ENCODE results near the gene DEFB112. TPM values are rescaled to one million over a fixed set of nuclear protein-coding genes. Genes with fewer than 3 reads are reported as not detected.

The DEFB112 gene
- total RNA-seq, 1 donor from 2014 or later, result not detected

- Histone ChIP-seq H3K4me1 (no peaks in the 10 kb centered on the region), H3K4me3 (no peak overlapping the region), H3K36me3 (no peaks in the 10 kb centered on the region), H3K27ac (no peak overlapping the region), H3K27me3 (ENCODE audit: low read depth) (no peaks in the 10 kb centered on the region), H3K9me3 (no peaks in the 10 kb centered on the region)
- ATAC-seq, result no peak
- no peak for TF ChIP-seq CTCF (IDR thresholded peaks at IDR 0.05)
- DNase-seq, result no peak
- intact Hi-C loops (cut with DNase I), result no loop called here
Measured at GRCh38 chr6:50076431-50076830, 26.7 kb upstream of the DEFB112 start.

- Histone ChIP-seq H3K4me3 (no peak overlapping the region), H3K27ac (no peak overlapping the region), H3K27me3 (ENCODE audit: low read depth) (no peaks in the 10 kb centered on the region), H3K4me1 (no peaks in the 10 kb centered on the region), H3K9me3 (no peaks in the 10 kb centered on the region), H3K36me3 (no peaks in the 10 kb centered on the region)
- DNase-seq, result no peak
- intact Hi-C loops (cut with DNase I), result no loop called here
- TF ChIP-seq CTCF (IDR thresholded peaks at IDR 0.05), result no peak
- ATAC-seq, result no peak
Measured at GRCh38 chr6:50071921-50072320, 22.2 kb upstream of the DEFB112 start.

GRCh38 chr6:50070101-50070500 is 20.4 kb upstream of the DEFB112 start:
- intact Hi-C loops (cut with DNase I), result no loop called here
- Histone ChIP-seq H3K27ac (no peak overlapping the region), H3K36me3 (no peaks in the 10 kb centered on the region), H3K4me1 (no peaks in the 10 kb centered on the region), H3K27me3 (ENCODE audit: low read depth) (no peaks in the 10 kb centered on the region), H3K4me3 (no peak overlapping the region), H3K9me3 (no peaks in the 10 kb centered on the region)
- ATAC-seq (no peak), DNase-seq (no peak)
- no peak for TF ChIP-seq CTCF (IDR thresholded peaks at IDR 0.05)

GRCh38 chr6:50062051-50062450 is 12.3 kb upstream of the DEFB112 start:
- Histone ChIP-seq H3K4me3 (no peak overlapping the region), H3K4me1 (no peaks in the 10 kb centered on the region), H3K36me3 (no peaks in the 10 kb centered on the region), H3K9me3 (no peaks in the 10 kb centered on the region), H3K27me3 (ENCODE audit: low read depth) (no peaks in the 10 kb centered on the region), H3K27ac (no peak overlapping the region)
- DNase-seq (no peak), ATAC-seq (no peak)
- intact Hi-C loops (cut with DNase I), result no loop called here
- no peak for TF ChIP-seq CTCF (IDR thresholded peaks at IDR 0.05)

- intact Hi-C loops (cut with DNase I), result no loop called here
- no peak for TF ChIP-seq CTCF (IDR thresholded peaks at IDR 0.05)
- no peaks in the 10 kb centered on the region for H3K27me3 ChIP-seq (ENCODE audit: low read depth)
- no peak for DNase-seq
- no peaks in the 10 kb centered on the region for H3K36me3 ChIP-seq
- H3K4me3 ChIP-seq, result no peak overlapping the region
- no peak overlapping the region for H3K27ac ChIP-seq
- no peaks in the 10 kb centered on the region for H3K4me1 ChIP-seq
- H3K9me3 ChIP-seq, result no peaks in the 10 kb centered on the region
- no peak for ATAC-seq
Measured at GRCh38 chr6:50056242-50056641, 6.5 kb upstream of the DEFB112 start.

- intact Hi-C loops (cut with DNase I), result no loop called here
- ATAC-seq (no peak), DNase-seq (no peak)
- H3K27me3 ChIP-seq (ENCODE audit: low read depth), result no peaks in the 10 kb centered on the region
- H3K4me1 ChIP-seq, result no peaks in the 10 kb centered on the region
- no peaks in the 10 kb centered on the region for H3K9me3 ChIP-seq
- H3K4me3 ChIP-seq, result no peak overlapping the region
- no peak for TF ChIP-seq CTCF (IDR thresholded peaks at IDR 0.05)
- H3K36me3 ChIP-seq, result no peaks in the 10 kb centered on the region
- no peak overlapping the region for H3K27ac ChIP-seq
Measured at GRCh38 chr6:50047026-50047425, 2.7 kb downstream of the DEFB112 start.

Data from lower lobe of right lung (tissue), 2 donors.